Type B pancreatic cell (in vitro differentiated cells): Measurements from ENCODE around the gene PAPOLA. TPM values are rescaled to one million over a fixed set of nuclear protein-coding genes. Genes with fewer than 3 reads are reported as not detected.
"Not testable (repeated sequence)": the region's sequence is repeated elsewhere in the genome, so short reads cannot be mapped to it uniquely, and the experiment has no call there.

Experiments used
- DNase-seq: peaks from one replicate; pipeline ENCODE4 v3.0.0; 2021; ENCODE audit warnings: mixed read lengths; ENCODE audit not compliant: unreplicated experiment; ENCODE audit errors: extremely low spot score
- H3K27ac Mint-ChIP-seq: 2 replicates; pipeline ENCODE4 v1.8.0; 2021; ENCODE audit warnings: mild to moderate bottlenecking, mixed read lengths
- H3K27me3 Mint-ChIP-seq: 2 replicates; pipeline ENCODE4 v1.8.0; 2021; ENCODE audit warnings: mixed read lengths
- H3K36me3 Mint-ChIP-seq: 2 replicates; pipeline ENCODE4 v1.8.0; 2021; ENCODE audit warnings: mixed read lengths
- H3K4me1 Mint-ChIP-seq: one replicate; pipeline ENCODE4 v1.8.0; 2021; ENCODE audit warnings: mixed read lengths; ENCODE audit not compliant: unreplicated experiment
- H3K4me3 Mint-ChIP-seq: 2 replicates; pipeline ENCODE4 v1.8.0; 2021; ENCODE audit warnings: mild to moderate bottlenecking, mixed read lengths
- H3K9me3 Mint-ChIP-seq: 2 replicates; pipeline ENCODE4 v1.8.0; 2021; ENCODE audit warnings: mixed read lengths
- total RNA-seq: library from RNA; stranded (reverse); gene quantifications from 2 replicates; pipeline ENCODE4 v1.2.1, GENCODE V29; 2021; ENCODE audit warnings: low replicate concordance
- TF ChIP-seq, protein P1 (sequence below): fragments of 200-600 bp; sonication (generic); conservative IDR thresholded peaks from 2 replicates; pipeline ENCODE4 v1.5.0; 2021; ENCODE audit warnings: antibody characterized with exemption, mild to moderate bottlenecking

Gene PAPOLA
- total RNA-seq, 1 donor from 2014 or later, result 210 TPM

GRCh38 chr14:96502621-96503305, 581 bp downstream of the PAPOLA start:
- Mint-ChIP-seq H3K27ac (peak overlapping the region; percentile 98), H3K4me1 (peaks cover 20% of the 10 kb centered on the region), H3K27me3 (no peaks in the 10 kb centered on the region), H3K36me3 (peaks cover 15% of the 10 kb centered on the region), H3K9me3 (no peaks in the 10 kb centered on the region), H3K4me3 (peak overlapping the region; percentile 99)
- DNase-seq, result no peak
- TF ChIP-seq, protein P1, sequence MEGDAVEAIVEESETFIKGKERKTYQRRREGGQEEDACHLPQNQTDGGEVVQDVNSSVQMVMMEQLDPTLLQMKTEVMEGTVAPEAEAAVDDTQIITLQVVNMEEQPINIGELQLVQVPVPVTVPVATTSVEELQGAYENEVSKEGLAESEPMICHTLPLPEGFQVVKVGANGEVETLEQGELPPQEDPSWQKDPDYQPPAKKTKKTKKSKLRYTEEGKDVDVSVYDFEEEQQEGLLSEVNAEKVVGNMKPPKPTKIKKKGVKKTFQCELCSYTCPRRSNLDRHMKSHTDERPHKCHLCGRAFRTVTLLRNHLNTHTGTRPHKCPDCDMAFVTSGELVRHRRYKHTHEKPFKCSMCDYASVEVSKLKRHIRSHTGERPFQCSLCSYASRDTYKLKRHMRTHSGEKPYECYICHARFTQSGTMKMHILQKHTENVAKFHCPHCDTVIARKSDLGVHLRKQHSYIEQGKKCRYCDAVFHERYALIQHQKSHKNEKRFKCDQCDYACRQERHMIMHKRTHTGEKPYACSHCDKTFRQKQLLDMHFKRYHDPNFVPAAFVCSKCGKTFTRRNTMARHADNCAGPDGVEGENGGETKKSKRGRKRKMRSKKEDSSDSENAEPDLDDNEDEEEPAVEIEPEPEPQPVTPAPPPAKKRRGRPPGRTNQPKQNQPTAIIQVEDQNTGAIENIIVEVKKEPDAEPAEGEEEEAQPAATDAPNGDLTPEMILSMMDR, result no peak

DNA sequence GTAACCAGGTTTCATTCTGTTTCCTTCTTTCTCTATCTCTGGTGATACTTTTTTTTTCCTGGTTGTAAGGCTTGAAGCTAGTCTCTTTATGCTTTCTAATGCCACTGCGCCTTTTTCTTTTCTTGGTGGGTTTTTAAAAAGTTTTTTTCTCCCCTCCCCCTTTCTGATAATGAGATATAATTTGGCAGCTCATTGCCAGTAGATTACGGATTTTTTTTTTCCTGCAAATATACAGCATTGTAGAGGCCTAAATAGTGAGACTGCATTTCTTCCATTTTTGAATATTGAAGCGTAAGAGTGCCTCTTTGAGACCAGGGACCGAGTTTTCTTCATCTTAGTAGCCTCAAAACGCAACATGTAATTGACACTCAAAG, 1.1 kb downstream of the PAPOLA start:
- peak overlapping the region; percentile 99 for H3K4me3 Mint-ChIP-seq
- TF ChIP-seq, protein P1, result no peak
- no peaks in the 10 kb centered on the region for H3K27me3 Mint-ChIP-seq
- H3K4me1 Mint-ChIP-seq, result peaks cover 20% of the 10 kb centered on the region
- peak overlapping the region; percentile 98 for H3K27ac Mint-ChIP-seq
- H3K36me3 Mint-ChIP-seq, result peaks cover 15% of the 10 kb centered on the region
- H3K9me3 Mint-ChIP-seq, result no peaks in the 10 kb centered on the region
- no peak for DNase-seq

GRCh38 chr14:96504353-96504752, 2.2 kb downstream of the PAPOLA start:
- H3K27ac Mint-ChIP-seq, result peak overlapping the region; percentile 98
- DNase-seq, H3K27me3 Mint-ChIP-seq, H3K9me3 Mint-ChIP-seq: not testable (repeated sequence)
- peaks cover 20% of the 10 kb centered on the region for H3K4me1 Mint-ChIP-seq
- H3K4me3 Mint-ChIP-seq, result peak overlapping the region; percentile 99
- H3K36me3 Mint-ChIP-seq, result peaks cover 15% of the 10 kb centered on the region

GRCh38 chr14:96507723-96508122, 5.5 kb downstream of the PAPOLA start:
- peaks cover 15% of the 10 kb centered on the region for H3K36me3 Mint-ChIP-seq
- no peak for DNase-seq
- TF ChIP-seq, protein P1, result no peak
- peaks cover 27% of the 10 kb centered on the region for H3K4me1 Mint-ChIP-seq
- no peaks in the 10 kb centered on the region for H3K27me3 Mint-ChIP-seq
- H3K4me3 Mint-ChIP-seq, result no peak overlapping the region
- no peaks in the 10 kb centered on the region for H3K9me3 Mint-ChIP-seq
- no peak overlapping the region for H3K27ac Mint-ChIP-seq

- Mint-ChIP-seq H3K4me3 (no peak overlapping the region), H3K27me3 (no peaks in the 10 kb centered on the region), H3K4me1 (peaks cover 31% of the 10 kb centered on the region), H3K27ac (no peak overlapping the region), H3K9me3 (no peaks in the 10 kb centered on the region), H3K36me3 (peaks cover 15% of the 10 kb centered on the region)
- DNase-seq, result no peak
- TF ChIP-seq, protein P1, result no peak
Measured at GRCh38 chr14:96508900-96509299, 6.7 kb downstream of the PAPOLA start.

- H3K4me1 Mint-ChIP-seq, result peaks cover 33% of the 10 kb centered on the region
- H3K9me3 Mint-ChIP-seq, result no peaks in the 10 kb centered on the region
- DNase-seq, result no peak
- H3K36me3 Mint-ChIP-seq, result peaks cover 15% of the 10 kb centered on the region
- no peaks in the 10 kb centered on the region for H3K27me3 Mint-ChIP-seq
- TF ChIP-seq, protein P1, result no peak
- no peak overlapping the region for H3K27ac Mint-ChIP-seq
- H3K4me3 Mint-ChIP-seq, result no peak overlapping the region
Measured at GRCh38 chr14:96509457-96510090, 7.4 kb downstream of the PAPOLA start.
